ENCODE results near the gene AMHR2. TPM values are rescaled to one million over a fixed set of nuclear protein-coding genes. Genes with fewer than 3 reads are reported as not detected.
A peak's percentile ranks its signal among the peaks of the same experiment; 100 is the strongest.

AMHR2 gene
- total RNA-seq, 3 donors from 2014 or later (not counting 1 experiment from before 2014, with no cell fraction given), result not detected

DNA sequence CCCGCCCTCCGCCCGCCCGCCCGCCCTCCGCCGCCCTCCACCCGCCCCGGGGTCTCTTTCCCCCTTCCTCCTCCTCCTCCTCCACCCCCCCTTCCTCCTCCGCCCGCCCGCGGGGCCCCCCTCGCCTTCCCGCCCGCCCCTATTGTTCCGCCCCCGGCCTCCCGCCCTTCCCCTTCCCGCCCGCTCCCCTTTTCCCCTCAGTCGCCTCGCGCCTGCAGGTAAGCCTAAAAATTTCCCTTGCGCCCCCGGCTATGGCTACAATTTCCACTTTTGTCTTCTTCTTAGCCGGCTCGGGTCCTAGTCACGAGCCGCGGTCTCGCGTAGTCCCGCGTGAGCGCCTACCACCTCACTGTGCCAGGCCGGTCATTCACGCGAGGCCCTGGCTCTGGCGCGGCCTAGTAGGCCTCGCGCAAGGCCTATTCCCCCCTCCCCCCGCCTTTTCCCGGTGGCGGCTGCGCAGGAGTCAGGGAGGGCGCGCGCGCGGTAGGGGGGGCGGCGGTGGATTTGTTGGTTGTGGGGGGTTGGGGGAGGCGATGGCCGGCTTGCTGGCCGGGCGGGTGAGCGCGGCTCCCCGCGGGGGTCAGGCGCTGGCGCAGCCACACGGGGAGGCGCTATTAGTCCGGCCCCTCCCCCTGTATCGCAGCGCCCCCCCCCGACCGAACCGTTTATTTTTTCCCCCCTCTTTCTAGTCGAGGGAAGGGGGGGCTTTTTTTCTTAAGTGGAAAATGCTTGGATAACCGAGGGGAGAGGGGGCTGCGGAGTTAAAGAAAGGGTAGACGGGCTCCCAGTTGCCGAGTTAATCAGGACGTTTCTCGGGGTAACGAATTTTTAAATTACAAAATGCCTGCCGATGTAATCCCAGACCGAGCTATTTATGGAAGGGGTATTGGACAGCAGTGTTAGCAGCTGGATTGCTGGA is 28.8 kb downstream of the AMHR2 start:
- peak overlapping the region; percentile 88 for H3K4me3 Mint-ChIP-seq
- no peaks in the 10 kb centered on the region for H3K27me3 Mint-ChIP-seq (ENCODE audit: low read depth in 2 of 2)
- peak overlapping the region; percentile 95 for H3K27ac ChIP-seq (ENCODE audit: low read length)
- peaks cover 34 to 39% of the 10 kb centered on the region in 2 donors for H3K4me1 Mint-ChIP-seq
- peak overlapping the region; percentile 97 for H3K4me3 ChIP-seq (ENCODE audit: low read length)
- no peaks in the 10 kb centered on the region for H3K9me3 Mint-ChIP-seq
- H3K27me3 ChIP-seq (ENCODE audit: control insufficient read depth, insufficient read depth, low read length), result no peaks in the 10 kb centered on the region
- ATAC-seq (peak; percentile 43 to 69 (median 51)), DNase-seq (peak; percentile 84 to 90)
- WGBS (ENCODE audit: insufficient coverage), result under 1% methylated on average over 52 of the region's 82 CpGs
- peaks cover 4% of the 10 kb centered on the region for H3K4me1 ChIP-seq (ENCODE audit: control insufficient read depth, insufficient read depth, low read length)
- TF ChIP-seq, protein P1, sequence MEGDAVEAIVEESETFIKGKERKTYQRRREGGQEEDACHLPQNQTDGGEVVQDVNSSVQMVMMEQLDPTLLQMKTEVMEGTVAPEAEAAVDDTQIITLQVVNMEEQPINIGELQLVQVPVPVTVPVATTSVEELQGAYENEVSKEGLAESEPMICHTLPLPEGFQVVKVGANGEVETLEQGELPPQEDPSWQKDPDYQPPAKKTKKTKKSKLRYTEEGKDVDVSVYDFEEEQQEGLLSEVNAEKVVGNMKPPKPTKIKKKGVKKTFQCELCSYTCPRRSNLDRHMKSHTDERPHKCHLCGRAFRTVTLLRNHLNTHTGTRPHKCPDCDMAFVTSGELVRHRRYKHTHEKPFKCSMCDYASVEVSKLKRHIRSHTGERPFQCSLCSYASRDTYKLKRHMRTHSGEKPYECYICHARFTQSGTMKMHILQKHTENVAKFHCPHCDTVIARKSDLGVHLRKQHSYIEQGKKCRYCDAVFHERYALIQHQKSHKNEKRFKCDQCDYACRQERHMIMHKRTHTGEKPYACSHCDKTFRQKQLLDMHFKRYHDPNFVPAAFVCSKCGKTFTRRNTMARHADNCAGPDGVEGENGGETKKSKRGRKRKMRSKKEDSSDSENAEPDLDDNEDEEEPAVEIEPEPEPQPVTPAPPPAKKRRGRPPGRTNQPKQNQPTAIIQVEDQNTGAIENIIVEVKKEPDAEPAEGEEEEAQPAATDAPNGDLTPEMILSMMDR (IDR thresholded peaks at IDR 0.05), result peak; percentile 54
- intact Hi-C loops (cut with micrococcal nuclease), result loop anchor here (2.0 kb wide), 1 partner anchor 56 kb away; no protein-coding TSS in a partner anchor
- H3K9me3 ChIP-seq (ENCODE audit: control insufficient read depth, insufficient read depth, low read length), result no peaks in the 10 kb centered on the region
- peaks cover 38% of the 10 kb centered on the region for H3K36me3 ChIP-seq (ENCODE audit: control insufficient read depth, insufficient read depth, low read length)
- peaks cover 25% of the 10 kb centered on the region for H3K36me3 Mint-ChIP-seq
- H3K27ac Mint-ChIP-seq, result peak overlapping the region; percentile 81 to 86

GRCh38 chr12:53453953-53454640 is 30.4 kb downstream of the AMHR2 start:
- intact Hi-C loops (cut with micrococcal nuclease), result loop anchor here (2.0 kb wide), 1 partner anchor 55 kb away; no protein-coding TSS in a partner anchor
- 66% methylated on average over 5 of the region's 6 CpGs for WGBS (ENCODE audit: insufficient coverage)
- Mint-ChIP-seq H3K27me3 (ENCODE audit: low read depth in 2 of 2) (no peaks in the 10 kb centered on the region), H3K36me3 (peaks cover 25% of the 10 kb centered on the region), H3K4me3 (peak overlapping the region; percentile 88), H3K4me1 (peaks cover 34 to 35% of the 10 kb centered on the region in 2 donors), H3K27ac (peak overlapping the region; percentile 81 to 86), H3K9me3 (no peaks in the 10 kb centered on the region)
- DNase-seq (no peak), ATAC-seq (no peak)
- no peak overlapping the region for H3K27ac ChIP-seq (ENCODE audit: low read length)
- H3K27me3 ChIP-seq (ENCODE audit: control insufficient read depth, insufficient read depth, low read length), result no peaks in the 10 kb centered on the region
- H3K4me1 ChIP-seq (ENCODE audit: control insufficient read depth, insufficient read depth, low read length), result peaks cover 4% of the 10 kb centered on the region
- no peak overlapping the region for H3K4me3 ChIP-seq (ENCODE audit: low read length)
- TF ChIP-seq, protein P1 (IDR thresholded peaks at IDR 0.05), result no peak
- no peaks in the 10 kb centered on the region for H3K9me3 ChIP-seq (ENCODE audit: control insufficient read depth, insufficient read depth, low read length)
- H3K36me3 ChIP-seq (ENCODE audit: control insufficient read depth, insufficient read depth, low read length), result peaks cover 50% of the 10 kb centered on the region

DNA sequence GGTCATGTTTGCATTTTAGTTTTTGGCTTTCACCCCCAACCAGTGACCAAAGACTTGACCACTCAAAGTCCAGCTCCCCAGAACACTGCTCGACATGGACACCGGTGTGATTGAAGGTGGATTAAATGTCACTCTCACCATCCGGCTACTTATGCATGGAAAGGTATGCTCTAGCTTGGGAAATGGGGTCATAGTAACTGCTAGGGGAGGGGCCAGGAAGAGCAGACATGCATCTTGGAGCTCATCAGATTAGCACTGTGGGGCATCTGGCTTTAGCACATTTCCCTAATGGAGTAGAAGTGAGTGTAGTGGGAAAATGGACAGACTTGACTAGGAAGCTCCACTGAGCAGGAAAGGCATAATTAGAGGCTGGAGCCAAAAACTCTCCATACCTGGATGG is 31.1 kb downstream of the AMHR2 start:
- DNase-seq (no peak), ATAC-seq (no peak)
- H3K36me3 Mint-ChIP-seq, result peaks cover 25% of the 10 kb centered on the region
- no peak overlapping the region for H3K4me3 Mint-ChIP-seq
- H3K27ac ChIP-seq (ENCODE audit: low read length), result no peak overlapping the region
- 90% methylated on average over 2 of the region's 3 CpGs for WGBS (ENCODE audit: insufficient coverage)
- H3K4me3 ChIP-seq (ENCODE audit: low read length), result no peak overlapping the region
- no peaks in the 10 kb centered on the region for H3K9me3 ChIP-seq (ENCODE audit: control insufficient read depth, insufficient read depth, low read length)
- peaks cover 4% of the 10 kb centered on the region for H3K4me1 ChIP-seq (ENCODE audit: control insufficient read depth, insufficient read depth, low read length)
- H3K27me3 Mint-ChIP-seq (ENCODE audit: low read depth in 2 of 2), result no peaks in the 10 kb centered on the region
- H3K27me3 ChIP-seq (ENCODE audit: control insufficient read depth, insufficient read depth, low read length), result no peaks in the 10 kb centered on the region
- TF ChIP-seq, protein P1 (IDR thresholded peaks at IDR 0.05), result no peak
- intact Hi-C loops (cut with micrococcal nuclease), result no loop called here
- no peaks in the 10 kb centered on the region for H3K9me3 Mint-ChIP-seq
- peaks cover 56% of the 10 kb centered on the region for H3K36me3 ChIP-seq (ENCODE audit: control insufficient read depth, insufficient read depth, low read length)
- peaks cover 34 to 35% of the 10 kb centered on the region in 2 donors for H3K4me1 Mint-ChIP-seq
- peak overlapping the region; percentile 53 to 86 for H3K27ac Mint-ChIP-seq

All from natural killer cell (primary cell).